HG03060 (cell line): ENCODE data around the gene UNC5B.
"Not testable (repeated sequence)": the region's sequence is repeated elsewhere in the genome, so short reads cannot be mapped to it uniquely, and the experiment has no call there.

Experiments used
- ATAC-seq: cut with Tn5 transposase; IDR thresholded peaks from one replicate; pipeline ENCODE4 v1.9.1; 2021; ENCODE audit warnings: low read depth, moderate number of reproducible peaks; ENCODE audit not compliant: unreplicated experiment

Gene UNC5B

GRCh38 chr10:71265618-71266146 lies 53.3 kb downstream of the UNC5B start:
- no peak for ATAC-seq

GRCh38 chr10:71266147-71266917 lies 54.0 kb downstream of the UNC5B start:
- ATAC-seq: no peak

- no peak for ATAC-seq
Measured at GRCh38 chr10:71266918-71267442, 54.6 kb downstream of the UNC5B start.

- no peak for ATAC-seq
Measured at GRCh38 chr10:71267508-71268240, 55.3 kb downstream of the UNC5B start.

GRCh38 chr10:71268247-71268691 lies 55.9 kb downstream of the UNC5B start:
- no peak for ATAC-seq

- ATAC-seq: no peak
Measured at GRCh38 chr10:71268758-71269157, 56.4 kb downstream of the UNC5B start.

GRCh38 chr10:71269301-71270288 lies 57.2 kb downstream of the UNC5B start:
- ATAC-seq: no peak

GRCh38 chr10:71270301-71271220 lies 58.2 kb downstream of the UNC5B start:
- ATAC-seq: no peak

- no peak for ATAC-seq
Measured at GRCh38 chr10:71271662-71272055, 59.3 kb downstream of the UNC5B start.

GRCh38 chr10:71272056-71272771 lies 59.8 kb downstream of the UNC5B start:
- no peak for ATAC-seq

- ATAC-seq: not testable (repeated sequence)
Measured at GRCh38 chr10:71272974-71273373, 60.6 kb downstream of the UNC5B start.

- ATAC-seq: no peak
Measured at GRCh38 chr10:71273506-71273905, 61.1 kb downstream of the UNC5B start.

GRCh38 chr10:71274901-71275796 lies 62.8 kb downstream of the UNC5B start:
- ATAC-seq: no peak

- no peak for ATAC-seq
Measured at GRCh38 chr10:71276873-71277272, 64.5 kb downstream of the UNC5B start.

- no peak for ATAC-seq
Measured at GRCh38 chr10:71277914-71278665, 65.7 kb downstream of the UNC5B start.

- no peak for ATAC-seq
Measured at GRCh38 chr10:71278691-71279588, 66.6 kb downstream of the UNC5B start.
